ENCODE data around the gene ANKRD13C.
A peak's percentile ranks its signal among the peaks of the same experiment; 100 is the strongest.
"Not testable (repeated sequence)": the region's sequence is repeated elsewhere in the genome, so short reads cannot be mapped to it uniquely, and the experiment has no call there.

Gene ANKRD13C

DNA sequence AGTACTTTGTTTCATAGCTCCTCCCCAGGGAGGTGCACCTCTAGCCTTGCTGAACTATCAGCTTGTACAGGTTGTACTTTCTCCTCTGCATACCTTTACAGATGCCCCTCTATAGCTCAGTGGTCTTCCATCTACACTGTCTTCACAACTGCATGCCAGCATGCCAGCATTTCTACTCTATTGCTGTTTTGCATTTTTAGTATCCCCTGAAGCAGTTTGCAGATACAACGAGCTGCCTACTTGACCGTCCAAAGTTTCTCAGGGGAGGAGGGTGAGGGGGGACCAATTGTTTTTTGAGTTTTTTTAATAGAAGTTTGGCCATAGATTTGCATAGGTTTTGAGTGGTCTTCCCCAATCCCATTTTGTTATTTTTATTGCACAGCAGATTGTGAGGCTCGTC lies 29.0 kb upstream of the ANKRD13C start:
- Histone ChIP-seq H3K27ac (ENCODE audit: low read length) (no peak overlapping the region), H3K27me3 (ENCODE audit: control insufficient read depth, insufficient read depth, low read length) (no peaks in the 10 kb centered on the region), H3K4me3 (ENCODE audit: low read length) (no peak overlapping the region), H3K36me3 (ENCODE audit: control insufficient read depth, low read depth, low read length) (no peaks in the 10 kb centered on the region), H3K9me3 (ENCODE audit: control insufficient read depth, low read depth, low read length) (no peaks in the 10 kb centered on the region), H3K4me1 (ENCODE audit: control insufficient read depth, low read depth, low read length) (no peaks in the 10 kb centered on the region), H3K9ac (ENCODE audit: low read length) (no peak overlapping the region)

DNA sequence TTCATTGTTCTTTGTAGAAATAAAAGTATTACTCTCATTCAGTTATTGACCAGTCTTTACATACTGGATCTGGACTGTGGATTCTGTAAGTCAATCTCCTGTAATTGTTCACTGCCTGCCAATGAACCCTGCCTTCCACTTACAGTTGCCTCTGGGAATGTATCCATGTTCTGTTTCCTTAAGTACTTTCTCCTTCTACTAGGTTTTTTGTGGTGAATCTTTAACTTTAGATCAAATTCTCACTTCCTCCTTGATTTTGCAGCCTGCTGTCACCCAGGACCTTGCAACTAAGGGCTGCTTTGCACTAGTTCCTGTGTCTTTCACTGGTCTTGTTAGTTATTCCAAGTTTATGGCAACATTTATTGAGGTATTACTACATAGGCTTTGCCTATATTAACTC lies 28.2 kb upstream of the ANKRD13C start:
- H3K27me3 ChIP-seq (ENCODE audit: control insufficient read depth, insufficient read depth, low read length): no peaks in the 10 kb centered on the region
- H3K27ac ChIP-seq (ENCODE audit: low read length): no peak overlapping the region

DNA sequence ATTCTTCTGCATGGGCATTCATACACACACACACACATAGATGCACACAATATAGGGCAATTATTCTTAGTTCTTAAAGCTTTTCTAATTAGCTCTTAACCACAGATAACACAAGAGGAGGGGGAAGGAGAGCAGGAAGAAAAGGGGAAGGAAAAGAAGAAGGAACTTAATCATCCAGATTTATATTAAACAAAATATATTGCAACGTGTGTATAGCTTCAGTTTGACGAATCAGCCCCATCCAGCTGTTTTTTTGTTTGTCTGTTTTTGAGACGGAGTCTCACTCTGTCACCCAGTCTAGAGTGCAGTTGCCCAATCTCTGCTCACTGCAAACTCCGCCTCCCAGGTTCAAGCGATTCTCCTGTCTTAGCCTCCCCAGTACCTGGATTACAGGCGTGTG lies 21.7 kb upstream of the ANKRD13C start:
- Histone ChIP-seq H3K36me3 (ENCODE audit: control insufficient read depth, low read depth, low read length) (no peaks in the 10 kb centered on the region), H3K9ac (ENCODE audit: low read length) (no peak overlapping the region), H3K4me1 (ENCODE audit: control insufficient read depth, low read depth, low read length) (peaks cover 4% of the 10 kb centered on the region), H3K9me3 (ENCODE audit: control insufficient read depth, low read depth, low read length) (no peaks in the 10 kb centered on the region), H3K4me3 (ENCODE audit: low read length) (no peak overlapping the region), H3K27me3 (ENCODE audit: control insufficient read depth, insufficient read depth, low read length) (no peaks in the 10 kb centered on the region), H3K27ac (ENCODE audit: low read length) (no peak overlapping the region)

More for the DNA sequence above, 28.2 kb upstream of the ANKRD13C start:
- H3K4me1 ChIP-seq (ENCODE audit: control insufficient read depth, low read depth, low read length): no peaks in the 10 kb centered on the region
- H3K36me3 ChIP-seq (ENCODE audit: control insufficient read depth, low read depth, low read length): no peaks in the 10 kb centered on the region
- H3K9me3 ChIP-seq (ENCODE audit: control insufficient read depth, low read depth, low read length): no peaks in the 10 kb centered on the region
- no peak overlapping the region for H3K9ac ChIP-seq (ENCODE audit: low read length)
- no peak overlapping the region for H3K4me3 ChIP-seq (ENCODE audit: low read length)

DNA sequence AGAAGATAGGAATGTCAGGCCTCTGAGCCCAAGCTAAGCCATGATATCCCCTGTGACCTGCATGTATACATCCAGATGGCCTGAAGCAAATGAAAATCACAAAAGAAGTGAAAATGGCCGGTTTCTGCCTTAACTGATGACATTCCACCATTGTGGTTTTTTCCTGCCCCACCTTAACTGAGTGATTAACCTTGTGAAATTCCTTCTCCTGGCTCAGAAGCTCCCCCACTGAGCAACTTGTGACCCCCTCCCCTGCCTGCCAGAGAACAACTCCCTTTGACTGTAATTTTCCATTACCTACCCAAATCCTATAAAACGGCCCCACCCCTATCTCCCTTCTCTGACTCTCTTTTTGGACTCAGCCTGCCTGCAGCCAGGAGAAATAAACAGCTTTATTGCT lies 19.1 kb upstream of the ANKRD13C start:
- H3K36me3 ChIP-seq (ENCODE audit: control insufficient read depth, low read depth, low read length); H3K4me3 ChIP-seq (ENCODE audit: low read length); H3K27me3 ChIP-seq (ENCODE audit: control insufficient read depth, insufficient read depth, low read length); H3K27ac ChIP-seq (ENCODE audit: low read length); H3K9me3 ChIP-seq (ENCODE audit: control insufficient read depth, low read depth, low read length); H3K4me1 ChIP-seq (ENCODE audit: control insufficient read depth, low read depth, low read length); H3K9ac ChIP-seq (ENCODE audit: low read length): not testable (repeated sequence)

DNA sequence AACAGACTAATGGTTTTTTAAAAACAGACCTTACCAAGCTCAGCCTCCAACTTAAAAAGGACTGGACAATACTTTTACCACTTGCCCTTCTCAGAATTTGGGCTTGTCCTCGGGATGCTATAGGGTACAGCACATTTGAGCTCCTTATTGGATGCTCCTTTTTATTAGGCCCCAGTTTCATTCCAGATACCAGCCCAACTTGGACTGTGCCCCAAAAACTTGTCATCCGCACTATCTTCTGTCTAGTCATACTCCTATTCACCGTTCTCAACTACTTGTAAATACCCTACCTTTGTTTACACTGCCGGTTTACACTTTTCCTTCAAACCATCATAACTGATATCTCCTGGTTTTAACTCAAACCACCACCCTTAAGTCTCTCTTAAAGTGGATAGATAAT lies 17.9 kb upstream of the ANKRD13C start:
- H3K36me3 ChIP-seq (ENCODE audit: control insufficient read depth, low read depth, low read length): no peaks in the 10 kb centered on the region
- H3K27ac ChIP-seq (ENCODE audit: low read length): no peak overlapping the region
- no peak overlapping the region for H3K9ac ChIP-seq (ENCODE audit: low read length)
- H3K9me3 ChIP-seq (ENCODE audit: control insufficient read depth, low read depth, low read length): no peaks in the 10 kb centered on the region
- no peak overlapping the region for H3K4me3 ChIP-seq (ENCODE audit: low read length)
- no peaks in the 10 kb centered on the region for H3K27me3 ChIP-seq (ENCODE audit: control insufficient read depth, insufficient read depth, low read length)
- peaks cover 4% of the 10 kb centered on the region for H3K4me1 ChIP-seq (ENCODE audit: control insufficient read depth, low read depth, low read length)

DNA sequence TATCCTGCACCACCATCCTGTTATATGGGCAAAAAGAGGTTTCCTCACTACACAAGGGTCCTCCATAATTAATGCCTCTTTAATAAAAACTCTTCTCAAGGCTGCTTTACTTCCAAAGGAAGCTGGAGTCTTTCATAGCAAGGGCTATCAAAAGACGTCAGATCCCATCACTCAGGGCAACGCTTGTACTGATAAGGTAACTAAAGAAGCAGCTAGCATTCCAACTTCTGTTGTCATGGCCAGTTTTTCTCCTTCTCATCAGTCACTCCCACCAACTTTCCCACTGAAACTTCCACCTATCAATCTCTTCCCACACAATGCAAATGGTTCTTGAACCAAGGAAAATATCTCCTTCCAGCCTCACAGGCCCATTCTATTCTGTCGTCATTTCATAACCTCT lies 17.1 kb upstream of the ANKRD13C start:
- H3K36me3 ChIP-seq (ENCODE audit: control insufficient read depth, low read depth, low read length); H3K4me1 ChIP-seq (ENCODE audit: control insufficient read depth, low read depth, low read length): not testable (repeated sequence)

DNA sequence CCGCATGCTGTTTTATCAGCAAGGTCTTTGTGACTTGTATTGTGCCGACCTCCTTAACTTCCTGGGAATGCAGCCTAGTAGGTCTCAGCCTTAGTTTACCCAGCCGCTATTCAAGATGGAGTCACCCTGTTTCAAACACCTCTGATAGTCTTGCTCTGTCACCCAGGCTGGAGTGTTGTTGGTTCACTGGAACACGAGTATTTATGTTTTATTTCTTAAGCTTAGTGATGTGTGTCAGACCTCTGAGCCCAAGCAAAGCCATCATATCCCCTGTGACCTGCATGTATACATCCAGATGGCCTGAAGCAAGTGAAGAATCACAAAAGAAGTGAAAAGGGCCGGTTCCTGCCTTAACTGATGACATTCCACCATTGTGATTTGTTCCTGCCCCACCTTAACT lies 12.9 kb upstream of the ANKRD13C start:
- not testable (repeated sequence) for H3K9ac ChIP-seq (ENCODE audit: low read length); H3K27ac ChIP-seq (ENCODE audit: low read length); H3K9me3 ChIP-seq (ENCODE audit: control insufficient read depth, low read depth, low read length)

More for the DNA sequence above, 17.1 kb upstream of the ANKRD13C start:
- H3K9ac ChIP-seq (ENCODE audit: low read length); H3K27ac ChIP-seq (ENCODE audit: low read length); H3K4me3 ChIP-seq (ENCODE audit: low read length); H3K27me3 ChIP-seq (ENCODE audit: control insufficient read depth, insufficient read depth, low read length); H3K9me3 ChIP-seq (ENCODE audit: control insufficient read depth, low read depth, low read length): not testable (repeated sequence)

DNA sequence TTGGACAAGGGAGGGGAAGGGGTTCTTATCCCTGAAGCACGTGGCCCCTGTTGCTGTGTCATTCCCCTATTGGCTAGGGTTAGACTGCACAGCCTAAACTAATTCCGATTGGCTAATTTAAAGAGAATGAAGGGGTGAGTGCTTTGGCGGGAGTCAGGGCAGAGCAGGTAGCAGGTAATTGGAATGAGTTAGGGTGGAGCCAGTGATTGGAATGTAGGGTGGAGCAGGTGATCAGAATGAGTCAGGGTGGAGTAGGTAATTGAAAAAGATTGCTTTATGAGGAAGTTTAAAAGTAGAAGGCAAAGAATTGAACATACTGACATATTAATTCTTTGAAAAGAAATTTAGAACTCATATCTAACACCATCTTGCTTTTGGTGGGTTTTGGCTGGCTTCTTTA lies 12.5 kb upstream of the ANKRD13C start:
- not testable (repeated sequence) for H3K4me3 ChIP-seq (ENCODE audit: low read length); H3K27me3 ChIP-seq (ENCODE audit: control insufficient read depth, insufficient read depth, low read length); H3K27ac ChIP-seq (ENCODE audit: low read length); H3K4me1 ChIP-seq (ENCODE audit: control insufficient read depth, low read depth, low read length); H3K36me3 ChIP-seq (ENCODE audit: control insufficient read depth, low read depth, low read length); H3K9me3 ChIP-seq (ENCODE audit: control insufficient read depth, low read depth, low read length); H3K9ac ChIP-seq (ENCODE audit: low read length)

More for the DNA sequence above, 12.9 kb upstream of the ANKRD13C start:
- not testable (repeated sequence) for H3K36me3 ChIP-seq (ENCODE audit: control insufficient read depth, low read depth, low read length); H3K4me3 ChIP-seq (ENCODE audit: low read length); H3K27me3 ChIP-seq (ENCODE audit: control insufficient read depth, insufficient read depth, low read length); H3K4me1 ChIP-seq (ENCODE audit: control insufficient read depth, low read depth, low read length)

DNA sequence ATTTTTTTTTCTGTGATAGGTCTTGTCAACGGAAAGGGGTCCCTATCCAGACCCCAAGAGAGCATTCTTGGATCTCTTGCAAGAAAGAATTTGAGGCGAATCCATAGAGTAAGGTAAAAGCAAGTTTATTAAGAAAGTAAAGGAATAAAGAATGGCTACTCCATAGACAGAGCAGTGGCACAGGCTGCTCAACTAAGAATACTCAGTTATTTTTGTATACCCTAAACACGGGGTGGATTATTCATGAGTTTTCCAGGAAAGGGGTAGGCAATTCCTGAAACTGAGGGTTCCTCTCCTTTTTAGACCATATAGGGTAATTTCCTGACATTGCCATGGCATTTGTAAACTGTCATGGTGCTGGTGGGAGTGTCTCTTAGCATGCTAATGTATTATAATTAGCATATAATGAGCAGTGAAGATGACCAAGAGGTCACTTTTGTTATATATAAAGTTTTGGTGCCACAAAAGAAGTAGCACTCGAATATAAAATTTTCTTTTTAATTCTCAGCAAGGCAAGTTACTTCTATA lies 12.0 kb upstream of the ANKRD13C start:
- not testable (repeated sequence) for H3K9me3 ChIP-seq (ENCODE audit: control insufficient read depth, low read depth, low read length); H3K4me3 ChIP-seq (ENCODE audit: low read length); H3K4me1 ChIP-seq (ENCODE audit: control insufficient read depth, low read depth, low read length); H3K27ac ChIP-seq (ENCODE audit: low read length); H3K9ac ChIP-seq (ENCODE audit: low read length); H3K27me3 ChIP-seq (ENCODE audit: control insufficient read depth, insufficient read depth, low read length); H3K36me3 ChIP-seq (ENCODE audit: control insufficient read depth, low read depth, low read length)

DNA sequence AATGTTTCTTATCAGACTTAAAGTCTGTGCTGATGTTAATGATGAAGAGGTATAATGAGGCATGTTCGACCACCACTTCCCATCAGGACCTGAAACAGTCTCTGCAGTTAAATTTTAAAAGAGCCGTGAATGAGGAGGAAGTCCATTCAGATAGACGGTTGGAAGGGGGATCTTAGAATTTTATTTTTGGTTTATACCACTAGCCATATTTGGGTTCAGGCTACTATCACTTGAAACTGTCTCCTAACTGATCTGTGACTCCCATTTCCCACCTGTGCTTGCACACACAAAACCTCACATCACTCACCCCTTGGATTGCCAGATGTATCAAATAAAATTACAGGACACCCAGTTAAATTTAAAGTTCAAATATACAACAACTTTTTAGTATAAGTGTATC lies 9.9 kb upstream of the ANKRD13C start:
- Histone ChIP-seq H3K27me3 (ENCODE audit: control insufficient read depth, insufficient read depth, low read length) (no peaks in the 10 kb centered on the region), H3K9ac (ENCODE audit: low read length) (no peak overlapping the region), H3K36me3 (ENCODE audit: control insufficient read depth, low read depth, low read length) (no peaks in the 10 kb centered on the region), H3K27ac (ENCODE audit: low read length) (no peak overlapping the region), H3K9me3 (ENCODE audit: control insufficient read depth, low read depth, low read length) (no peaks in the 10 kb centered on the region), H3K4me3 (ENCODE audit: low read length) (no peak overlapping the region), H3K4me1 (ENCODE audit: control insufficient read depth, low read depth, low read length) (peaks cover 5% of the 10 kb centered on the region)

DNA sequence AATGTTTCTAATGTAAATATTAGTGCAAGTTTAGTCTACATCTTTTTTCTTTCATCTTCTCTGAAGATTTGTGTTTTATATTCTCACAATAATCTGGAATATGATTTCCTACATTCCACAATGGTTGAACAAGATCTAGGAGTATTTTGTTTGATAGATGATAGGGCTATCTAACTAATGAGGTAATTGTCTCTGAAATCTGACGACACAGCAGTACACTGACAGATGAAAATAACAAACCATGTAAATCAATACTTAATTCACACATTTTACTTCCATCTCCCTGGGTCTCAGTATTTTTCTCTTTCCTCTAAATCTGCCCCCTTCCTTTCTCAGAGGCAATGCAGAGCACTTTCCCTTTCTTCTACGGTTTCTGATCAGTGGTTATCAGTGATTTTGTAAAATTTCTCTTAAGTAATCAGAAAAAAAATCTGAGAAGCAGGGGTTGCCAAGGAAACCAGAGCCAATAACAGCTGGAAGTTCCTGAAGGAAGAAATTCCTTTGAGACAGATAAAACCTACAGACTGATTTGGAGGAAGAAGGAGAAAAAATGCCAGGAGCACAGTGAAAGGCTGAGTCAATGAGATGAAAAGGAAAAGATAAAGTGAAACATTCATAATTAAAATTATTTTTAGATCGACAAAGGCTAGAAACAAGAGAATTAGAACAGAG lies 7.3 kb upstream of the ANKRD13C start:
- Histone ChIP-seq H3K36me3 (ENCODE audit: control insufficient read depth, low read depth, low read length) (no peaks in the 10 kb centered on the region), H3K9me3 (ENCODE audit: control insufficient read depth, low read depth, low read length) (no peaks in the 10 kb centered on the region), H3K27ac (ENCODE audit: low read length) (peak overlapping the region; percentile 50), H3K4me3 (ENCODE audit: low read length) (no peak overlapping the region), H3K9ac (ENCODE audit: low read length) (peak overlapping the region; percentile 34), H3K4me1 (ENCODE audit: control insufficient read depth, low read depth, low read length) (peaks cover 5% of the 10 kb centered on the region), H3K27me3 (ENCODE audit: control insufficient read depth, insufficient read depth, low read length) (no peaks in the 10 kb centered on the region)

DNA sequence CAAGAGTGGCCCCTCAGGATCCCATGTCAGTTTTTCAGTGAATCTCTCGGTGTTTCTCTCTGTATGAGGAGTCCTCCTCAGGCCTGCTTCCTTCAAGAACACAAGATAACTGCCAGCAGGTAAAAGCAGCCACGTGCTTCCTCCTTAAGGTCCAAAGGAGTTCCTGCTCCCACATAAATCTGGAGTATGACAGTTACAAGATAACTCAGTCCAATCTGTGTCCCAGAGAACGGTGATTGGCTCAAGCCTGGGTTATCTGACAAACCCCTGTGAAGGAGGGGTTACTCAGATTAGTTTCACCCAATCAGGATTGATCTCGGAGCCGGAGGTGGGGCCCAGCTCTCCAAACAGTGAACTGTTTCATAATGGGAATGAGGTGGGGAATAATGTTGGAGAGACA lies 5.8 kb upstream of the ANKRD13C start:
- Histone ChIP-seq H3K27me3 (ENCODE audit: control insufficient read depth, insufficient read depth, low read length) (no peaks in the 10 kb centered on the region), H3K4me3 (ENCODE audit: low read length) (no peak overlapping the region), H3K9ac (ENCODE audit: low read length) (no peak overlapping the region), H3K4me1 (ENCODE audit: control insufficient read depth, low read depth, low read length) (peaks cover 6% of the 10 kb centered on the region), H3K9me3 (ENCODE audit: control insufficient read depth, low read depth, low read length) (no peaks in the 10 kb centered on the region), H3K36me3 (ENCODE audit: control insufficient read depth, low read depth, low read length) (no peaks in the 10 kb centered on the region), H3K27ac (ENCODE audit: low read length) (no peak overlapping the region)

Measured in iPS-18a (cell line).